ENCODE results near the gene KXD1. TPM values are rescaled to one million over a fixed set of nuclear protein-coding genes. Genes with fewer than 3 reads are reported as not detected.

The KXD1 gene
- total and polyA plus RNA-seq, 7 experiments from 2014 or later = 70.3 to 108 (median 78.5) TPM

DNA sequence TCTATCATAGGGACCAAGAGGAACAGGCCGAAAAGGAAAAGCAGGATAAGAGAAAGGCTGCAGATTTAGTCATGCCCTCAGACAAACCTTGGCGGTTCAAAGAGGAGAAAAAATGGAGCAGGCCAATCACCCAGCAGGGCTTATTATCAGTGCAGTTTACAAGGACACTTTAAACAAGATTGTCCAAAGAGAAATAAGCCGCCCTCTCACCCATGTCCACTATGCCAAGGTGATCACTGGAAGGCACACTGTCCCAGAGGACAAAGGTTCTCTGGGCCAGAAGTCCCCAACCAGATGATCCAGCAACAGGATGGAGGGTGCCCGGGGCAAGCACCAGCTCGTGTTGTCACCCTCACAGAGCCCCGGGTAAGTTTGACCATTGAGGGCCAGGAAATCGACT lies 22.6 kb downstream of the KXD1 start:
- H3K27me3 Mint-ChIP-seq = no peaks in the 10 kb centered on the region
- H3K4me3 ChIP-seq (ENCODE audit: low read length) = no peak overlapping the region

DNA sequence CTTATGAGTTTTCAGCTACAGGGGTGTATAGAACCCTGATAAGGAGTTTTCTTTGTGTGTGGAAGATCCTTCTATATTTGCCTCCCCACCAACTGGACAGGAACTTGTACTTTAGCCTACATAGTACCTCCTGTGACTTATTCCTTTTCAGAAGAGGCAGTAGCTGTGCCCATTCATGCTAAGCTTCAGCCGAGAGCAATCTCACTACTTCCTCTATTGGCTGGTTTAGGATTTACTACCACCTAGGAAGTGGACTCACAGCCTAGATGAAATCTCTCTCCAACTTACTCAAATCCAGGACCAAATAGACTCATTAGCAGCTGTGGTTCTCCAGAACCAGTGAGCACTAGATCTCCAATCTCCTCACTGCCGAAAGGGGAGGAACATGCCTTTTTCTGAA lies 28.6 kb downstream of the KXD1 start:
- no peak for DNase-seq
- ChIA-PET POLR2A (interaction anchor here (0.9 to 2.3 kb wide), 4 partner anchors 11 to 64 kb away, joined by 3 to 19 read pairs (median 4); partner anchors contain the start of gene UBA52), CTCF (interaction anchor here (0.8 kb wide), 1 partner anchor 259 kb away, joined by 3 read pairs; no protein-coding TSS in a partner anchor)
- intact Hi-C loops (cut with micrococcal nuclease) = loop anchor here (5.0 to 10.0 kb wide), 3 partner anchors 96 to 246 kb away; partner anchors contain the start of genes CRTC1 (in 1 of the 2) and UPF1 (in 1 of the 2)
- H3K36me3 Mint-ChIP-seq = peaks cover 0 to 18% (median 0%) of the 10 kb centered on the region in 5 donors
- peaks cover 0 to 7% (median 0%) of the 10 kb centered on the region in 3 experiments for H3K36me3 ChIP-seq (ENCODE audit: control insufficient read depth in 2 of 3, insufficient read depth in 3 of 3, low read length in 3 of 3)
- peaks cover 20 to 52% (median 38%) of the 10 kb centered on the region in 7 donors for H3K4me1 Mint-ChIP-seq
- H3K4me3 ChIP-seq (ENCODE audit: low read length) = no peak overlapping the region
- H3K4me1 ChIP-seq (ENCODE audit: control insufficient read depth in 2 of 2, insufficient read depth in 2 of 2, low read length in 2 of 2) = peaks cover 18 to 33% of the 10 kb centered on the region in 2 donors
- no peak for ATAC-seq
- H3K27ac Mint-ChIP-seq = peak overlapping the region in 7 of 9 donors; percentile 9 to 96 (median 51)
- H3K4me3 Mint-ChIP-seq = peak overlapping the region in 4 of 10 donors; percentile 16 to 53 (median 28)
- no peaks in the 10 kb centered on the region for H3K9me3 ChIP-seq (ENCODE audit: control insufficient read depth in 2 of 3, low read length in 3 of 3)
- H3K9me3 Mint-ChIP-seq = peaks cover 0 to 2% (median 0%) of the 10 kb centered on the region in 11 donors
- no peak overlapping the region for H3K27ac ChIP-seq (ENCODE audit: low read depth, low read length)
- no peaks in the 10 kb centered on the region for H3K27me3 Mint-ChIP-seq
- H3K27me3 ChIP-seq (ENCODE audit: control insufficient read depth in 2 of 2, insufficient read depth in 2 of 2, low read length in 2 of 2) = no peaks in the 10 kb centered on the region

More for the DNA sequence above, 22.6 kb downstream of the KXD1 start:
- H3K27ac ChIP-seq (ENCODE audit: low read depth, low read length) = no peak overlapping the region
- Mint-ChIP-seq H3K4me3 (no peak overlapping the region), H3K36me3 (peaks cover 0 to 13% (median 2%) of the 10 kb centered on the region in 5 donors), H3K4me1 (peaks cover 2 to 9% (median 3%) of the 10 kb centered on the region in 7 donors), H3K27ac (no peak overlapping the region), H3K9me3 (peaks cover 0 to 2% (median 0%) of the 10 kb centered on the region in 11 donors)
- POLR2A ChIA-PET = interaction anchor here (0.8 to 1.7 kb wide), 2 partner anchors 9 to 271 kb away, joined by 3 to 9 read pairs; partner anchors contain the start of gene UBA52
- ATAC-seq (no peak), DNase-seq (no peak)
- no peaks in the 10 kb centered on the region for H3K27me3 ChIP-seq (ENCODE audit: control insufficient read depth in 2 of 2, insufficient read depth in 2 of 2, low read length in 2 of 2)
- intact Hi-C loops (cut with micrococcal nuclease) = loop anchor here in 1 of 2 donors (10.0 kb wide), 1 partner anchor 126 kb away; no protein-coding TSS in a partner anchor
- peaks cover 0 to 4% of the 10 kb centered on the region in 2 donors for H3K4me1 ChIP-seq (ENCODE audit: control insufficient read depth in 2 of 2, insufficient read depth in 2 of 2, low read length in 2 of 2)
- H3K36me3 ChIP-seq (ENCODE audit: control insufficient read depth in 2 of 3, insufficient read depth in 3 of 3, low read length in 3 of 3) = peaks cover 7 to 32% (median 9%) of the 10 kb centered on the region in 3 experiments
- H3K9me3 ChIP-seq (ENCODE audit: control insufficient read depth in 2 of 3, low read length in 3 of 3) = no peaks in the 10 kb centered on the region
- CTCF ChIA-PET = interaction anchor here (0.5 kb wide), 1 partner anchor 80 kb away, joined by 4 read pairs; no protein-coding TSS in a partner anchor

DNA sequence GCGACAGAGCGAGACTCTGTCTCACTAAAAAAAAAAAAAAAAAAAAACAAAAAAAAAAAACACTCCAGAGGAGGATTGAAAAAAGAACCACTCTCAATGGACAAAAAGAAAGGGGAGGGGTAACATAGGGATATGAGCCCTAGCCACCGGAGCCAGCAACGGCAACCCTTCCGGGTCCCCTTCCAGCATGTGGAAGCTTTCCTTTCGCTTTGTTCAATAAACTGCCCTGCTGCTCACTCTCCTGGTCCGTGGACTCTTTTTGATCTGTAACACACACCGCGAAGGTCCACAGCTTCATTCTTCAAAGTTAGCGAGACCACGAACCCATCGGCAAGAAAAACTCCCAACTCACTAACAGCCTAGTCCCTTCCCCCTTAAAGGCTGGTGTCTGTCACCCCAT lies 29.9 kb downstream of the KXD1 start:
- DNase-seq = peak in 1 of 9 donors; percentile 7
- intact Hi-C loops (cut with micrococcal nuclease) = loop anchor here (5.0 to 10.0 kb wide), 3 partner anchors 95 to 245 kb away; partner anchors contain the start of genes CRTC1 (in 1 of the 2) and UPF1 (in 1 of the 2)
- peaks cover 20 to 52% (median 38%) of the 10 kb centered on the region in 7 donors for H3K4me1 Mint-ChIP-seq
- no peak for ATAC-seq
- H3K27me3 Mint-ChIP-seq = no peaks in the 10 kb centered on the region
- H3K9me3 ChIP-seq (ENCODE audit: control insufficient read depth in 2 of 3, low read length in 3 of 3) = no peaks in the 10 kb centered on the region
- peak overlapping the region in 7 of 9 donors; percentile 91 to 96 (median 93) for H3K27ac Mint-ChIP-seq
- CTCF ChIA-PET = interaction anchor here (0.7 to 1.5 kb wide), 4 partner anchors 30 to 279 kb away, joined by 3 to 6 read pairs (median 3); partner anchors contain the start of gene KXD1
- peaks cover 0 to 18% (median 0%) of the 10 kb centered on the region in 5 donors for H3K36me3 Mint-ChIP-seq
- H3K4me3 ChIP-seq (ENCODE audit: low read length) = peak overlapping the region; percentile 72
- H3K4me3 Mint-ChIP-seq = peak overlapping the region; percentile 47 to 95 (median 89)
- H3K27me3 ChIP-seq (ENCODE audit: control insufficient read depth in 2 of 2, insufficient read depth in 2 of 2, low read length in 2 of 2) = no peaks in the 10 kb centered on the region
- POLR2A ChIA-PET = interaction anchor here (1.5 to 2.9 kb wide), 7 partner anchors 11 to 244 kb away, joined by 4 to 47 read pairs (median 15); partner anchors contain the start of genes ELL, KXD1, UBA52 and UPF1
- peaks cover 0 to 7% (median 0%) of the 10 kb centered on the region in 3 experiments for H3K36me3 ChIP-seq (ENCODE audit: control insufficient read depth in 2 of 3, insufficient read depth in 3 of 3, low read length in 3 of 3)
- peaks cover 0 to 2% (median 0%) of the 10 kb centered on the region in 11 donors for H3K9me3 Mint-ChIP-seq
- peaks cover 18 to 33% of the 10 kb centered on the region in 2 donors for H3K4me1 ChIP-seq (ENCODE audit: control insufficient read depth in 2 of 2, insufficient read depth in 2 of 2, low read length in 2 of 2)
- peak overlapping the region; percentile 88 for H3K27ac ChIP-seq (ENCODE audit: low read depth, low read length)

DNA sequence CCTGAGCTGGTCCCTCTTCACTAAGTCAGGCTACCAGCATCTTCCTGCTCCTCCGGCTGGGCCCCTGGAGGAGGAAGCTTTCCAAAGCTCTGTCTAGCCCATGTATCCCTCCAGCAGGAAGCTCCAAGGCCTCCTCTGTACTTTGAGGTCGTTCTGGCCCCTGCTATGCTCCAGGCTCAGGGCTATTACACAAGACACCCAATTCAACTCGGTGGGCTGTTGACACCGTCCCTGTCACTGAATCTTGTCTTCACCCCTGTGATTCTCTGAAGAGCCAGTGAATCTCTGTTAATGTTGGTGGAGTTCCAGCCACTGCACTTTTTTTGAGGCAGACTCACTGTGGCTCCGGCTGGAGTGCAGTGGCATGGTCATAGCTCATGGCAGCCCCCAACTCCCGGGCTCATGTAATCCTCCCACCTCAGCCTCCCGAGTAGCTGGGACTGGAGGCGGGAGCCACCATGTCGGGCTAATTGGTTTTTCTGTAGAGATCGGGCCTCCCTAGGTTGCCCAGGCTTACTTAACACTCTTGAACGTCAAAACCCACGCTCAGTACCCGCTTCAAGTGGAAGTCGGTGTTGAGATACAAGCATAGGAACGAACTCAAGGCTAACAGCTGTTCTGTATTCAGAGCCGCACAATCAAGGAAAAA lies 30.4 kb downstream of the KXD1 start:
- intact Hi-C loops (cut with micrococcal nuclease) = loop anchor here (1.0 to 10.0 kb wide), 8 partner anchors 17 to 331 kb away; partner anchors contain the start of genes UBA52 (in 2 of the 2), COPE (in 1 of the 2), CRTC1 (in 1 of the 2) and DDX49 (in 1 of the 2)
- Mint-ChIP-seq H3K27me3 (no peaks in the 10 kb centered on the region), H3K27ac (peak overlapping the region; percentile 89 to 96 (median 93)), H3K4me3 (peak overlapping the region; percentile 80 to 95 (median 92)), H3K9me3 (peaks cover 0 to 2% (median 0%) of the 10 kb centered on the region in 11 donors), H3K4me1 (peaks cover 20 to 52% (median 38%) of the 10 kb centered on the region in 7 donors), H3K36me3 (peaks cover 0 to 18% (median 0%) of the 10 kb centered on the region in 5 donors)
- Histone ChIP-seq H3K9me3 (ENCODE audit: control insufficient read depth in 2 of 3, low read length in 3 of 3) (no peaks in the 10 kb centered on the region), H3K36me3 (ENCODE audit: control insufficient read depth in 2 of 3, insufficient read depth in 3 of 3, low read length in 3 of 3) (peaks cover 0 to 7% (median 0%) of the 10 kb centered on the region in 3 experiments), H3K4me1 (ENCODE audit: control insufficient read depth in 2 of 2, insufficient read depth in 2 of 2, low read length in 2 of 2) (peaks cover 18 to 33% of the 10 kb centered on the region in 2 donors), H3K4me3 (ENCODE audit: low read length) (peak overlapping the region; percentile 72), H3K27me3 (ENCODE audit: control insufficient read depth in 2 of 2, insufficient read depth in 2 of 2, low read length in 2 of 2) (no peaks in the 10 kb centered on the region), H3K27ac (ENCODE audit: low read depth, low read length) (peak overlapping the region; percentile 88)
- ChIA-PET CTCF (interaction anchor here (0.7 to 2.2 kb wide), 9 partner anchors 15 to 325 kb away, joined by 3 to 10 read pairs (median 4); partner anchors contain the start of gene KXD1), POLR2A (interaction anchor here (1.2 to 2.9 kb wide), 12 partner anchors 12 to 332 kb away, joined by 3 to 47 read pairs (median 10); partner anchors contain the start of genes COPE, DDX49, ELL and FKBP8)
- DNase-seq = no peak
- ATAC-seq = peak; percentile 2

DNA sequence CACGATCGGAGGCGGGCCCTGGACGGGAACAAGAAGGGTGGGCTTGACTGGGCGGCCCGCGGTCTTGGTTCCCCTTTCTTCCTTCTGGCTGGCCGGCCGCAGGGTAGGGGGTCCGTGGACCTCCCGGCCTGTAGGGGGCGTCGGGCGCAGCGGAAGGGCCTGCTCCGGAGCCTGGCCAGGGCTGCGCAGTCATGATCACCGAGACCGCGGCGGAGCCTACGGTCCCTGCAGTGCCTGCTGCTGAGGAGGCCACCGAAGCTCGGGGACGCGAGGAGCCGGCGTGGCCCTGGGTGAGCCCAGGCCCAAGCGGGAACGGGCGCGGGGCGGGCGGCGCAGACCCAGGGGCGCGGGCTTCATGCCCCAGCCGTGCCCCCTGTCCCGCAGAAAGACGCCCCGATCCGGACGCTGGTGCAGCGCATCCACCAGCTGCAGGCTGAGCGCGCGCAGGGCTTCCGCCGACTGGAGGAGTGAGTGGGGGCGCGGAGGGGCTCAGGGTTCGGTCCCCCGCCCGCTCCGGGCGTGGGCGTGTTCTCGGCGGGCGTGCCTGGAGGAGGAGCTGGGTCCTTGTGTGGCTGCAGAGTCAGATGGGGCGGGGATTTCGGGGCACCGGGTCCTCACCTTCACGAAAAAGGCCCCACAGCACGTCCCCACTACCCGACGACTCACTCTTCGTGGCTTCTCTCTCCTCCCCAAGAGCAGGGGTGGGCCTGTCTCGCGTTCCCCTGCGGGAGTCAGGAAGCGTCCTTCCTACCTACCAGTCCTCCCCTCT lies 31.1 kb downstream of the KXD1 start, which contains the start of gene REX1BD:
TSS of gene REX1BD (plus strand) at position 188 of the 769 bp plus-strand sequence. CDS start at position 192, 4 bp downstream.
- DNase-seq (peak; percentile 77 to 92 (median 89)), ATAC-seq (peak; percentile 89)
- peaks cover 18 to 33% of the 10 kb centered on the region in 2 donors for H3K4me1 ChIP-seq (ENCODE audit: control insufficient read depth in 2 of 2, insufficient read depth in 2 of 2, low read length in 2 of 2)
- peak within 1 kb of the TSS; percentile 88 for H3K27ac ChIP-seq (ENCODE audit: low read depth, low read length)
- Mint-ChIP-seq H3K36me3 (peaks cover 0 to 18% (median 0%) of the 10 kb centered on the region in 5 donors), H3K4me3 (peak within 1 kb of the TSS; percentile 80 to 95 (median 92)), H3K27me3 (peaks cover 0 to 3% (median 0%) of the 10 kb centered on the region in 5 donors), H3K4me1 (peaks cover 20 to 56% (median 42%) of the 10 kb centered on the region in 7 donors), H3K9me3 (peaks cover 0 to 2% (median 0%) of the 10 kb centered on the region in 11 donors), H3K27ac (peak within 1 kb of the TSS; percentile 89 to 96 (median 93))
- ChIA-PET CTCF (interaction anchor here (0.7 to 2.2 kb wide), 12 partner anchors 16 to 324 kb away, joined by 3 to 10 read pairs (median 4); partner anchors contain the start of genes KXD1 and UBA52), POLR2A (interaction anchor here (0.6 to 2.9 kb wide), 18 partner anchors 13 to 332 kb away, joined by 3 to 47 read pairs (median 6); partner anchors contain the start of genes COPE, DDX49, ELL and FKBP8)
- H3K27me3 ChIP-seq (ENCODE audit: control insufficient read depth in 2 of 2, insufficient read depth in 2 of 2, low read length in 2 of 2) = no peaks in the 10 kb centered on the region
- peaks cover 0 to 7% (median 0%) of the 10 kb centered on the region in 3 experiments for H3K36me3 ChIP-seq (ENCODE audit: control insufficient read depth in 2 of 3, insufficient read depth in 3 of 3, low read length in 3 of 3)
- H3K4me3 ChIP-seq (ENCODE audit: low read length) = peak within 1 kb of the TSS; percentile 72
- intact Hi-C loops (cut with micrococcal nuclease) = loop anchor here (1.0 to 10.0 kb wide), 16 partner anchors 17 to 331 kb away; partner anchors contain the start of genes COPE (in 2 of the 2), CRTC1 (in 2 of the 2), DDX49 (in 2 of the 2) and ELL (in 2 of the 2)
- no peaks in the 10 kb centered on the region for H3K9me3 ChIP-seq (ENCODE audit: control insufficient read depth in 2 of 3, low read length in 3 of 3)
